T-helper 1 cell treated with Interleukin-12 subunit alpha and Interleukin-12 subunit beta and Interleukin-4 antibody, amounts not matched to agents 30 μg/mL and 1 μg/mL, for 36 hours (primary cell): Measurements from ENCODE around the gene CCL16.
"Not testable (repeated sequence)": the region's sequence is repeated elsewhere in the genome, so short reads cannot be mapped to it uniquely, and the experiment has no call there.

Experiments
- H3K27ac Mint-ChIP-seq: one replicate; pipeline ENCODE4 v1.8.0; 2021; ENCODE audit warnings: mild to moderate bottlenecking, mixed read lengths
- H3K27me3 Mint-ChIP-seq: one replicate; pipeline ENCODE4 v1.8.0; 2021; ENCODE audit warnings: low read depth, mixed read lengths
- H3K36me3 Mint-ChIP-seq: one replicate; pipeline ENCODE4 v1.8.0; 2021; ENCODE audit warnings: low read depth, mixed read lengths
- H3K4me1 Mint-ChIP-seq: one replicate; pipeline ENCODE4 v1.8.0; 2021; ENCODE audit warnings: low read depth, mixed read lengths
- H3K4me3 Mint-ChIP-seq: one replicate; pipeline ENCODE4 v1.8.0; 2021; ENCODE audit warnings: mild to moderate bottlenecking, moderate library complexity, mixed read lengths
- H3K9me3 Mint-ChIP-seq: one replicate; pipeline ENCODE4 v1.8.0; 2021; ENCODE audit warnings: mixed read lengths

Gene CCL16

GRCh38 chr17:36001110-36001771 lies 19.9 kb upstream of the CCL16 start, which contains the start of gene CCL15:
CCL15 (minus strand) TSS chr17:36001553; CDS start chr17:36001492, 61 bp downstream.
- Mint-ChIP-seq H3K27ac (no peak within 1 kb of the TSS), H3K36me3 (no peaks in the 10 kb centered on the region), H3K9me3 (no peaks in the 10 kb centered on the region), H3K4me3 (no peak within 1 kb of the TSS), H3K27me3 (peaks cover 20% of the 10 kb centered on the region), H3K4me1 (peaks cover 6% of the 10 kb centered on the region)

GRCh38 chr17:36000732-36001109 lies 19.4 kb upstream of the CCL16 start:
- peaks cover 22% of the 10 kb centered on the region for H3K27me3 Mint-ChIP-seq
- H3K36me3 Mint-ChIP-seq = no peaks in the 10 kb centered on the region
- no peak overlapping the region for H3K27ac Mint-ChIP-seq
- H3K4me3 Mint-ChIP-seq = no peak overlapping the region
- peaks cover 6% of the 10 kb centered on the region for H3K4me1 Mint-ChIP-seq
- no peaks in the 10 kb centered on the region for H3K9me3 Mint-ChIP-seq

- Mint-ChIP-seq H3K4me1 (no peaks in the 10 kb centered on the region), H3K9me3 (no peaks in the 10 kb centered on the region), H3K36me3 (no peaks in the 10 kb centered on the region), H3K27ac (no peak overlapping the region), H3K27me3 (peaks cover 21% of the 10 kb centered on the region), H3K4me3 (no peak overlapping the region)
These were observed 17.5 kb upstream of the CCL16 start for GRCh38 chr17:35998756-35999155.

- H3K27me3 Mint-ChIP-seq = peaks cover 22% of the 10 kb centered on the region
- H3K4me3 Mint-ChIP-seq = no peak overlapping the region
These were observed 16.8 kb upstream of the CCL16 start for GRCh38 chr17:35998018-35998545.

GRCh38 chr17:35995346-35995745 lies 14.0 kb upstream of the CCL16 start:
- not testable (repeated sequence) for H3K4me3 Mint-ChIP-seq, H3K9me3 Mint-ChIP-seq, H3K4me1 Mint-ChIP-seq, H3K36me3 Mint-ChIP-seq, H3K27ac Mint-ChIP-seq
- peaks cover 25% of the 10 kb centered on the region for H3K27me3 Mint-ChIP-seq

More at GRCh38 chr17:35998018-35998545, 16.8 kb upstream of the CCL16 start:
- Mint-ChIP-seq H3K4me1 (no peaks in the 10 kb centered on the region), H3K36me3 (no peaks in the 10 kb centered on the region), H3K9me3 (no peaks in the 10 kb centered on the region), H3K27ac (no peak overlapping the region)

GRCh38 chr17:35991075-35991474 lies 9.8 kb upstream of the CCL16 start:
- no peak overlapping the region for H3K27ac Mint-ChIP-seq
- peaks cover 21% of the 10 kb centered on the region for H3K27me3 Mint-ChIP-seq

GRCh38 chr17:35988164-35988563 lies 6.9 kb upstream of the CCL16 start:
- Mint-ChIP-seq H3K4me3 (no peak overlapping the region), H3K4me1 (no peaks in the 10 kb centered on the region), H3K27me3 (peaks cover 14% of the 10 kb centered on the region), H3K36me3 (no peaks in the 10 kb centered on the region), H3K9me3 (no peaks in the 10 kb centered on the region), H3K27ac (no peak overlapping the region)

More at GRCh38 chr17:35991075-35991474, 9.8 kb upstream of the CCL16 start:
- no peaks in the 10 kb centered on the region for H3K9me3 Mint-ChIP-seq
- no peaks in the 10 kb centered on the region for H3K4me1 Mint-ChIP-seq
- no peak overlapping the region for H3K4me3 Mint-ChIP-seq
- H3K36me3 Mint-ChIP-seq = no peaks in the 10 kb centered on the region

GRCh38 chr17:35986643-35987042 lies 5.3 kb upstream of the CCL16 start, which contains the start of gene CCL14:
CCL14 (minus strand) TSS chr17:35986729; CDS start chr17:35986649, 80 bp downstream.
- Mint-ChIP-seq H3K27me3 (peaks cover 10% of the 10 kb centered on the region), H3K36me3 (no peaks in the 10 kb centered on the region), H3K4me3 (no peak within 1 kb of the TSS), H3K4me1 (no peaks in the 10 kb centered on the region), H3K27ac (no peak within 1 kb of the TSS), H3K9me3 (no peaks in the 10 kb centered on the region)

GRCh38 chr17:35984140-35984539 lies 2.8 kb upstream of the CCL16 start:
- H3K27ac Mint-ChIP-seq = no peak overlapping the region
- H3K4me3 Mint-ChIP-seq = no peak overlapping the region
- no peaks in the 10 kb centered on the region for H3K36me3 Mint-ChIP-seq
- H3K9me3 Mint-ChIP-seq = no peaks in the 10 kb centered on the region
- H3K4me1 Mint-ChIP-seq = no peaks in the 10 kb centered on the region
- H3K27me3 Mint-ChIP-seq = peaks cover 10% of the 10 kb centered on the region

GRCh38 chr17:35982409-35983191 lies 1.3 kb upstream of the CCL16 start:
- Mint-ChIP-seq H3K4me3 (no peak overlapping the region), H3K36me3 (no peaks in the 10 kb centered on the region), H3K27ac (no peak overlapping the region), H3K27me3 (peaks cover 10% of the 10 kb centered on the region), H3K4me1 (no peaks in the 10 kb centered on the region), H3K9me3 (no peaks in the 10 kb centered on the region)

GRCh38 chr17:35981908-35982330 lies 622 bp upstream of the CCL16 start:
- H3K27ac Mint-ChIP-seq = no peak overlapping the region

GRCh38 chr17:35978346-35978745 lies 3.0 kb downstream of the CCL16 start:
- H3K9me3 Mint-ChIP-seq = no peaks in the 10 kb centered on the region
- H3K27ac Mint-ChIP-seq = no peak overlapping the region
- H3K36me3 Mint-ChIP-seq = no peaks in the 10 kb centered on the region
- H3K4me3 Mint-ChIP-seq = no peak overlapping the region
- H3K4me1 Mint-ChIP-seq = no peaks in the 10 kb centered on the region
- H3K27me3 Mint-ChIP-seq = peaks cover 4% of the 10 kb centered on the region

More at GRCh38 chr17:35981908-35982330, 622 bp upstream of the CCL16 start:
- Mint-ChIP-seq H3K9me3 (no peaks in the 10 kb centered on the region), H3K4me1 (no peaks in the 10 kb centered on the region), H3K36me3 (no peaks in the 10 kb centered on the region), H3K4me3 (no peak overlapping the region), H3K27me3 (peaks cover 10% of the 10 kb centered on the region)

- Mint-ChIP-seq H3K4me3 (no peak overlapping the region), H3K9me3 (no peaks in the 10 kb centered on the region), H3K36me3 (no peaks in the 10 kb centered on the region), H3K27ac (no peak overlapping the region), H3K27me3 (peaks cover 4% of the 10 kb centered on the region), H3K4me1 (no peaks in the 10 kb centered on the region)
These were observed 3.8 kb downstream of the CCL16 start for GRCh38 chr17:35977509-35977908.

GRCh38 chr17:35973333-35974260 lies 7.7 kb downstream of the CCL16 start:
- Mint-ChIP-seq H3K9me3 (no peaks in the 10 kb centered on the region), H3K27me3 (peaks cover 4% of the 10 kb centered on the region), H3K4me3 (no peak overlapping the region), H3K4me1 (peaks cover 4% of the 10 kb centered on the region), H3K27ac (no peak overlapping the region), H3K36me3 (no peaks in the 10 kb centered on the region)
